Raji (cell line): Measurements from ENCODE around the gene HADH.

Source experiments
- POLR2A ChIP-seq: IDR thresholded peaks from 2 replicates; pipeline ENCODE4 v1.6.1; 2011; ENCODE audit warnings: low read depth, low read length, control low read depth; ENCODE audit not compliant: insufficient read depth

HADH gene

GRCh38 chr4:108013955-108014354 lies 24.3 kb downstream of the HADH start:
- TF ChIP-seq POLR2A: no peak

GRCh38 chr4:108018040-108018883 lies 28.6 kb downstream of the HADH start:
- TF ChIP-seq POLR2A: no peak

GRCh38 chr4:108018884-108019187 lies 29.1 kb downstream of the HADH start:
- no peak for TF ChIP-seq POLR2A

- no peak for TF ChIP-seq POLR2A
These were observed 34.6 kb downstream of the HADH start for GRCh38 chr4:108024085-108024877.

- no peak for TF ChIP-seq POLR2A
These were observed 35.1 kb downstream of the HADH start for GRCh38 chr4:108024878-108025165.

GRCh38 chr4:108029016-108029720 lies 39.5 kb downstream of the HADH start:
- TF ChIP-seq POLR2A: no peak

- TF ChIP-seq POLR2A: no peak
These were observed 40.0 kb downstream of the HADH start for GRCh38 chr4:108029731-108030130.

GRCh38 chr4:108030332-108030731 lies 40.6 kb downstream of the HADH start:
- TF ChIP-seq POLR2A: no peak

- TF ChIP-seq POLR2A: no peak
These were observed 41.9 kb downstream of the HADH start for GRCh38 chr4:108031427-108032083.

- TF ChIP-seq POLR2A: no peak
These were observed 43.7 kb downstream of the HADH start for GRCh38 chr4:108033348-108033747.

GRCh38 chr4:108034565-108034964 lies 44.9 kb downstream of the HADH start:
- TF ChIP-seq POLR2A: no peak

GRCh38 chr4:108035691-108036090 lies 46.0 kb downstream of the HADH start:
- no peak for TF ChIP-seq POLR2A

GRCh38 chr4:108036213-108036612 lies 46.5 kb downstream of the HADH start:
- TF ChIP-seq POLR2A: peak; percentile 58; the same call in 1 of the 2 replicates

- TF ChIP-seq POLR2A: no peak
These were observed 48.2 kb downstream of the HADH start for GRCh38 chr4:108037884-108038283.

- TF ChIP-seq POLR2A: no peak
These were observed 53.2 kb downstream of the HADH start for GRCh38 chr4:108042927-108043326.
